ENCODE data around the gene FAM151A.
A peak's percentile ranks its signal among the peaks of the same experiment; 100 is the strongest.

The FAM151A gene

DNA sequence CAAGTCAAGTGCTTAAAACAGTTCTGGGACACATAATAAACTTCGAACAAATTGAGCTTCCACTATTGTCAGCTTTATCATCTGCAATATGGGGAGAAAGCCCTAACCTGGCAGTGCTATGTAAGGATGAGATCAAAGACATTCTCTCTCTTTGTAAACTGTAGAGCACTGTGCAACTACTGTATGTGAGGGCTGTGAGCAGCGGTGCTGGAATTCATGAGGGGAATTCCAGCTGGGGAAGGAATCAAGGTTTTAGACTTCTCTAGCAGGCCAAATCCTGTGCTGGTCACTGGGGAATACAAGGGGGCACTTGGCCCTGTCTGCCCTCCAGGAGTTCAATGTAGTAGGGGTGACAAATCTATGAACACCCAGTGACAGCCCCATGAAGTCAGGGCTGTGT, 9.3 kb downstream of the FAM151A start:
- Histone ChIP-seq H3K18ac (ENCODE audit: low read length) (no peak overlapping the region), H2BK120ac (ENCODE audit: low read depth, low read length) (no peak overlapping the region), H3K36me3 (replicated peaks in 1 of 2; ENCODE audit: control insufficient read depth in 2 of 2, insufficient read depth in 2 of 2, low read length in 2 of 2) (no peaks in the 10 kb centered on the region), H2AK5ac (ENCODE audit: low read depth, low read length) (no peak overlapping the region), H3K9ac (ENCODE audit: low read depth, low read length, poor library complexity) (no peak overlapping the region), H3K4ac (ENCODE audit: low read length) (no peak overlapping the region), H3K79me1 (ENCODE audit: low read depth, low read length) (no peaks in the 10 kb centered on the region), H3K23ac (ENCODE audit: low read depth, low read length, poor library complexity) (no peak overlapping the region), H4K8ac (ENCODE audit: low read depth, low read length) (no peak overlapping the region), H3K9me3 (replicated peaks in 1 of 2; ENCODE audit: control insufficient read depth in 2 of 2, insufficient read depth in 1 of 2, low read depth in 1 of 2, low read length in 2 of 2) (no peaks in the 10 kb centered on the region), H3K27me3 (ENCODE audit: control insufficient read depth in 3 of 3, insufficient read depth in 3 of 3, low read depth in 1 of 3, low read length in 3 of 3) (peaks cover 0 to 4% (median 0%) of the 10 kb centered on the region in 3 experiments), H2BK15ac (ENCODE audit: low read length) (no peak overlapping the region), H3K4me1 (ENCODE audit: control insufficient read depth in 2 of 2, insufficient read depth in 1 of 2, low read depth in 1 of 2, low read length in 2 of 2) (peaks cover 0 to 9% of the 10 kb centered on the region in 2 donors), H2AFZ (ENCODE audit: low read length) (no peak overlapping the region), H3K14ac (ENCODE audit: low read length) (no peak overlapping the region), H2BK5ac (ENCODE audit: low read length) (no peak overlapping the region), H4K91ac (ENCODE audit: low read depth, low read length, poor library complexity) (no peak overlapping the region), H3K27ac (replicated peaks; ENCODE audit: low read length) (no peak overlapping the region), H3K4me3 (ENCODE audit: low read length in 2 of 2) (no peak overlapping the region), H2BK12ac (ENCODE audit: low read length) (no peak overlapping the region), H3K4me2 (ENCODE audit: insufficient read depth, low read length, poor library complexity, severe bottlenecking) (no peak overlapping the region)
- no CpG with 5 or more reads among the region's 2 CpGs for WGBS, 2 donors (ENCODE audit: extremely low coverage in 2 of 2, insufficient read length in 2 of 2, insufficient replicate concordance in 1 of 2)
- no peak for DNase-seq (ENCODE audit: low spot score)

GRCh38 chr1:54611621-54612020, 11.7 kb downstream of the FAM151A start:
- H3K9ac ChIP-seq (ENCODE audit: low read depth, low read length, poor library complexity) = peak overlapping the region; percentile 44
- H3K4me1 ChIP-seq (ENCODE audit: control insufficient read depth in 2 of 2, insufficient read depth in 1 of 2, low read depth in 1 of 2, low read length in 2 of 2) = peaks cover 0 to 10% of the 10 kb centered on the region in 2 donors

DNA sequence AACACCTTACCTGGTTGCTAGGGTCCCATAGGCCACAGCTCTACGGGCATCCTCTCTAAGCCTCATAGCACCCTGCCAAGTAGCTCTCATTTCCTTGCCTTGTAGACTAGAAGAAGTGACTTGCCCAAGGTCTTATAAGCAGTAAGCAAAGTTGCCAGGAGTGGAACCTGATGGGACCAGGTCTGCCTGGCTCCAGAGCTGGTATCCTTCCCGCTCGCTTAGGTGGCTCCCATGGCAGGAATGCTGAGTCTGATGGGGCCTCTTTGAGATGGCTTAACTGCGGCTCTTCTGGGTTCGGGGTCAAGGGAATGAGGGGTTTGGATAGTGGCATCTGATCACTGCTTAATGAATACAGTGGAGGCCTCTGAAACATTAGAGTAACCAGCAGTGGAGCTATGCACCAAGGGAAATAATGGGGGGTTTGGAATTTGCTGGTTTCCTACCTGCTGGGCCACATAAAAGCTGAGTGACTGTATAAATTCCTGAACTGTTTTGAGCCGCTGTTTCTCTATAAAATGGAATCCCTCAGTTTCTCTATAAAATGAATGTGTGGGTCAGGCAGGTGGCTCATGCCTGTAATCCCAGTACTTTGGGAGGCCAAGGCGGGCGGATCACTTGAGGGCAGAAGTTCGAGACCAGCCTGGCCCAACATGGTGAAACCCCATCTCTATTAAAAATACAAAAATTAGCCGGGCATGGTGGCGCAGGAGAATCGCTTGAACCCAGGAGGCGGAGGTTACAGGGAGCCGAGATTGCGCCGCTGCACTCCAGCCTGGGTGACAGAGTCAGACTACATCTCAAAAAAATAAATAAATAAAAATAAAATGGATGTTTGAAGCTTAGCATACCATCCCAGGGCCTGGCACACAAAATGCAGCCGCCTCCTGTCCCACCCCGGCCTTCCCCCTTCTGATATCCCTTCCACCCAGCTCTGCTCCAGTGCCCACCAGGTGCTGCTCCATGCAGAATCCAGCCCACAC, 12.4 kb downstream of the FAM151A start:
- no peak overlapping the region for H2AK5ac ChIP-seq (ENCODE audit: low read depth, low read length)
- peak overlapping the region; percentile 81 for H3K18ac ChIP-seq (ENCODE audit: low read length)
- peaks cover 0 to 10% of the 10 kb centered on the region in 2 donors for H3K4me1 ChIP-seq (ENCODE audit: control insufficient read depth in 2 of 2, insufficient read depth in 1 of 2, low read depth in 1 of 2, low read length in 2 of 2)
- no peak overlapping the region for H2AFZ ChIP-seq (ENCODE audit: low read length)
- H3K4me2 ChIP-seq (ENCODE audit: insufficient read depth, low read length, poor library complexity, severe bottlenecking) = no peak overlapping the region
- H3K27ac ChIP-seq (replicated peaks; ENCODE audit: low read length) = no peak overlapping the region
- H2BK120ac ChIP-seq (ENCODE audit: low read depth, low read length) = peak overlapping the region; percentile 20
- WGBS, 2 donors (ENCODE audit: extremely low coverage in 2 of 2, insufficient read length in 2 of 2, insufficient replicate concordance in 1 of 2) = no CpG with 5 or more reads among the region's 18 CpGs
- H3K36me3 ChIP-seq (replicated peaks in 1 of 2; ENCODE audit: control insufficient read depth in 2 of 2, insufficient read depth in 2 of 2, low read length in 2 of 2) = no peaks in the 10 kb centered on the region
- no peak overlapping the region for H2BK12ac ChIP-seq (ENCODE audit: low read length)
- H3K14ac ChIP-seq (ENCODE audit: low read length) = peak overlapping the region; percentile 92
- H3K79me1 ChIP-seq (ENCODE audit: low read depth, low read length) = no peaks in the 10 kb centered on the region
- H2BK15ac ChIP-seq (ENCODE audit: low read length) = peak overlapping the region; percentile 78
- peak overlapping the region; percentile 26 for H3K4ac ChIP-seq (ENCODE audit: low read length)
- H3K9me3 ChIP-seq (replicated peaks in 1 of 2; ENCODE audit: control insufficient read depth in 2 of 2, insufficient read depth in 1 of 2, low read depth in 1 of 2, low read length in 2 of 2) = no peaks in the 10 kb centered on the region
- no peak overlapping the region for H4K8ac ChIP-seq (ENCODE audit: low read depth, low read length)
- peak overlapping the region; percentile 63 for H3K23ac ChIP-seq (ENCODE audit: low read depth, low read length, poor library complexity)
- H2BK5ac ChIP-seq (ENCODE audit: low read length) = no peak overlapping the region
- no peak for DNase-seq (ENCODE audit: low spot score)
- peaks cover 0 to 4% (median 0%) of the 10 kb centered on the region in 3 experiments for H3K27me3 ChIP-seq (ENCODE audit: control insufficient read depth in 3 of 3, insufficient read depth in 3 of 3, low read depth in 1 of 3, low read length in 3 of 3)
- no peak overlapping the region for H4K91ac ChIP-seq (ENCODE audit: low read depth, low read length, poor library complexity)
- H3K4me3 ChIP-seq (ENCODE audit: low read length in 2 of 2) = no peak overlapping the region
- peak overlapping the region; percentile 44 for H3K9ac ChIP-seq (ENCODE audit: low read depth, low read length, poor library complexity)

More at GRCh38 chr1:54611621-54612020, 11.7 kb downstream of the FAM151A start:
- H2BK15ac ChIP-seq (ENCODE audit: low read length) = peak overlapping the region; percentile 78
- peak overlapping the region; percentile 81 for H3K18ac ChIP-seq (ENCODE audit: low read length)
- H3K79me1 ChIP-seq (ENCODE audit: low read depth, low read length) = no peaks in the 10 kb centered on the region
- no peak overlapping the region for H3K27ac ChIP-seq (replicated peaks; ENCODE audit: low read length)
- H2BK120ac ChIP-seq (ENCODE audit: low read depth, low read length) = peak overlapping the region; percentile 20
- WGBS, 2 donors (ENCODE audit: extremely low coverage in 2 of 2, insufficient read length in 2 of 2, insufficient replicate concordance in 1 of 2) = no CpG with 5 or more reads among the region's 8 CpGs
- no peak overlapping the region for H4K8ac ChIP-seq (ENCODE audit: low read depth, low read length)
- peak overlapping the region; percentile 24 for H2BK12ac ChIP-seq (ENCODE audit: low read length)
- peak overlapping the region; percentile 92 for H3K14ac ChIP-seq (ENCODE audit: low read length)
- peaks cover 0 to 4% (median 0%) of the 10 kb centered on the region in 3 experiments for H3K27me3 ChIP-seq (ENCODE audit: control insufficient read depth in 3 of 3, insufficient read depth in 3 of 3, low read depth in 1 of 3, low read length in 3 of 3)
- no peak for DNase-seq (ENCODE audit: low spot score)
- no peak overlapping the region for H3K4me3 ChIP-seq (ENCODE audit: low read length in 2 of 2)
- H3K23ac ChIP-seq (ENCODE audit: low read depth, low read length, poor library complexity) = peak overlapping the region; percentile 63
- H2AFZ ChIP-seq (ENCODE audit: low read length) = no peak overlapping the region
- no peaks in the 10 kb centered on the region for H3K36me3 ChIP-seq (replicated peaks in 1 of 2; ENCODE audit: control insufficient read depth in 2 of 2, insufficient read depth in 2 of 2, low read length in 2 of 2)
- no peak overlapping the region for H4K91ac ChIP-seq (ENCODE audit: low read depth, low read length, poor library complexity)
- no peaks in the 10 kb centered on the region for H3K9me3 ChIP-seq (replicated peaks in 1 of 2; ENCODE audit: control insufficient read depth in 2 of 2, insufficient read depth in 1 of 2, low read depth in 1 of 2, low read length in 2 of 2)
- peak overlapping the region; percentile 26 for H3K4ac ChIP-seq (ENCODE audit: low read length)
- peak overlapping the region; percentile 51 for H2AK5ac ChIP-seq (ENCODE audit: low read depth, low read length)
- H2BK5ac ChIP-seq (ENCODE audit: low read length) = no peak overlapping the region
- H3K4me2 ChIP-seq (ENCODE audit: insufficient read depth, low read length, poor library complexity, severe bottlenecking) = no peak overlapping the region

DNA sequence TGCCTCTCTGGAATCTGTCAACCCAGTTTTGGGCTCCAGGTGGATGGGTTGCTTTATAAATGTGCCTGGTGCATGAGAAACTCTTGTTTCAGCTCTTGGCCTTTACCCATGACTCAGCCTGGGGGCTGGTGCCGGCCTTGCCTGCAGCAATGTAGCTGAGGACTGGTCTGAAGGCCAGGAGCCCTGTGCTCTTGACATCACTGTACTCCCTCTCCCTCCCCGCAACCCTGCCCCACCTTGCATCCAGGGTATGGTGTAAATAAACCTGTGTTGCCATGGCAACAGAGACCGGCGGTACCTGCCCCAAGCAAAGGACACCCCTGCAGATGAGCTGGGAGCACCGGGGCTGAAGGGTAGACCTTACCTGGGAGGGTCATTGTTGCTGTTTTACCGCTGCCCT, 13.3 kb downstream of the FAM151A start:
- H3K23ac ChIP-seq (ENCODE audit: low read depth, low read length, poor library complexity) = no peak overlapping the region
- no peak overlapping the region for H3K14ac ChIP-seq (ENCODE audit: low read length)
- H2AK5ac ChIP-seq (ENCODE audit: low read depth, low read length) = peak overlapping the region; percentile 32
- H3K27me3 ChIP-seq (ENCODE audit: control insufficient read depth in 3 of 3, insufficient read depth in 3 of 3, low read depth in 1 of 3, low read length in 3 of 3) = peaks cover 0 to 4% (median 0%) of the 10 kb centered on the region in 3 experiments
- H3K4me3 ChIP-seq (ENCODE audit: low read length in 2 of 2) = no peak overlapping the region
- DNase-seq (ENCODE audit: low spot score) = no peak
- H3K27ac ChIP-seq (replicated peaks; ENCODE audit: low read length) = no peak overlapping the region
- H2BK12ac ChIP-seq (ENCODE audit: low read length) = no peak overlapping the region
- H4K8ac ChIP-seq (ENCODE audit: low read depth, low read length) = no peak overlapping the region
- H3K4me2 ChIP-seq (ENCODE audit: insufficient read depth, low read length, poor library complexity, severe bottlenecking) = no peak overlapping the region
- no peak overlapping the region for H3K18ac ChIP-seq (ENCODE audit: low read length)
- no peak overlapping the region for H4K91ac ChIP-seq (ENCODE audit: low read depth, low read length, poor library complexity)
- no peaks in the 10 kb centered on the region for H3K36me3 ChIP-seq (replicated peaks in 1 of 2; ENCODE audit: control insufficient read depth in 2 of 2, insufficient read depth in 2 of 2, low read length in 2 of 2)
- H2BK15ac ChIP-seq (ENCODE audit: low read length) = peak overlapping the region; percentile 45
- H2AFZ ChIP-seq (ENCODE audit: low read length) = no peak overlapping the region
- H3K79me1 ChIP-seq (ENCODE audit: low read depth, low read length) = no peaks in the 10 kb centered on the region
- peaks cover 0 to 7% of the 10 kb centered on the region in 2 donors for H3K4me1 ChIP-seq (ENCODE audit: control insufficient read depth in 2 of 2, insufficient read depth in 1 of 2, low read depth in 1 of 2, low read length in 2 of 2)
- no CpG with 5 or more reads among the region's 6 CpGs for WGBS, 2 donors (ENCODE audit: extremely low coverage in 2 of 2, insufficient read length in 2 of 2, insufficient replicate concordance in 1 of 2)
- H2BK5ac ChIP-seq (ENCODE audit: low read length) = no peak overlapping the region
- no peak overlapping the region for H3K4ac ChIP-seq (ENCODE audit: low read length)
- H2BK120ac ChIP-seq (ENCODE audit: low read depth, low read length) = no peak overlapping the region
- no peak overlapping the region for H3K9ac ChIP-seq (ENCODE audit: low read depth, low read length, poor library complexity)
- no peaks in the 10 kb centered on the region for H3K9me3 ChIP-seq (replicated peaks in 1 of 2; ENCODE audit: control insufficient read depth in 2 of 2, insufficient read depth in 1 of 2, low read depth in 1 of 2, low read length in 2 of 2)
